Adrenal gland (tissue), 5 donors: ENCODE measurements around the gene PPP1R14B.

Experiments used
- POLR2A ChIP-seq, 2 donors: fragments of 450-650 bp; IDR thresholded peaks; one replicate each; pipeline ENCODE4 v1.6.1; 2017; ENCODE audit warnings: antibody characterized with exemption in 2 of 2, mild to moderate bottlenecking in 2 of 2, moderate library complexity in 1 of 2
- TF ChIP-seq, protein P1 (sequence below), 6 experiments: fragments of 450-650 bp in 4 of 6; fragments of 200-600 bp in 2 of 6; sonication (generic) in 1 of 6; IDR thresholded peaks; 1 replicate in 5 of 6; 2 replicates in 1 of 6; pipeline versions ENCODE4 v1.5.1 to v1.8.0; 2016 to 2021; ENCODE audit warnings: antibody characterized with exemption in 6 of 6, mild to moderate bottlenecking in 2 of 6, moderate library complexity in 1 of 6
- donor health status: DM: no; HTN: no; CAD: no.

DNA sequence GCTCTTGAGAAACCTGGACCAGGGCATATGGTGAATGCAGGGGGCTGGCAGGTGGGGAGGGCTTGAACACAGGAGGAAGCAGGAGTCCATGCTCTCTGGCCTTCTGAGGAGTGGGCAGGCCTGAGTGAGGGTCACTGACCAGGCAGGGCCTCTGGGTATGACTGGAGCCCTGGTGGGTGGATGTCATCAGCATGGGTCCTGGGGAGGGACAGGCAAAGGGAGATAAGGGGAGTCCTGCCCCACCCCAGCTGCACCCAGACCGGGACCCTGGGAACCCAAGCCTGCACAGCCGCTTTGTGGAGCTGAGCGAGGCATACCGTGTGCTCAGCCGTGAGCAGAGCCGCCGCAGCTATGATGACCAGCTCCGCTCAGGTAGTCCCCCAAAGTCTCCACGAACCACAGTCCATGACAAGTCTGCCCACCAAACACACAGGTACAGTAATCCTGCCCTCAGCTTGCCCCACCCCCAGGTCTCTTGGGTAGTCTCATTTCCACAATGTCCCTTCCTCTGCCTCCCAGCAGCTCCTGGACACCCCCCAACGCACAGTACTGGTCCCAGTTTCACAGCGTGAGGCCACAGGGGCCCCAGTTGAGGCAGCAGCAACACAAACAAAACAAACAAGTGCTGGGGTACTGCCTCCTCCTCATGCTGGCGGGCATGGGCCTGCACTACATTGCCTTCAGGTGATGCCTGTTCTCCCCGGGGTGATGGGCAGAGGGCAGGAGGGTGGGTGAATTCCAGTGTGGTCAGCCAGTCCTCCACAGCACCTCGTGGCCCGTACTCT is 14.4 kb downstream of the PPP1R14B start:
- no peak for TF ChIP-seq POLR2A (IDR thresholded peaks at IDR 0.05)
- TF ChIP-seq, protein P1, sequence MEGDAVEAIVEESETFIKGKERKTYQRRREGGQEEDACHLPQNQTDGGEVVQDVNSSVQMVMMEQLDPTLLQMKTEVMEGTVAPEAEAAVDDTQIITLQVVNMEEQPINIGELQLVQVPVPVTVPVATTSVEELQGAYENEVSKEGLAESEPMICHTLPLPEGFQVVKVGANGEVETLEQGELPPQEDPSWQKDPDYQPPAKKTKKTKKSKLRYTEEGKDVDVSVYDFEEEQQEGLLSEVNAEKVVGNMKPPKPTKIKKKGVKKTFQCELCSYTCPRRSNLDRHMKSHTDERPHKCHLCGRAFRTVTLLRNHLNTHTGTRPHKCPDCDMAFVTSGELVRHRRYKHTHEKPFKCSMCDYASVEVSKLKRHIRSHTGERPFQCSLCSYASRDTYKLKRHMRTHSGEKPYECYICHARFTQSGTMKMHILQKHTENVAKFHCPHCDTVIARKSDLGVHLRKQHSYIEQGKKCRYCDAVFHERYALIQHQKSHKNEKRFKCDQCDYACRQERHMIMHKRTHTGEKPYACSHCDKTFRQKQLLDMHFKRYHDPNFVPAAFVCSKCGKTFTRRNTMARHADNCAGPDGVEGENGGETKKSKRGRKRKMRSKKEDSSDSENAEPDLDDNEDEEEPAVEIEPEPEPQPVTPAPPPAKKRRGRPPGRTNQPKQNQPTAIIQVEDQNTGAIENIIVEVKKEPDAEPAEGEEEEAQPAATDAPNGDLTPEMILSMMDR (IDR thresholded peaks at IDR 0.05), result no peak
